Measurements from ENCODE around the gene KRT86. TPM values are rescaled to one million over a fixed set of nuclear protein-coding genes. Genes with fewer than 3 reads are reported as not detected.

The KRT86 gene
- total and polyA plus RNA-seq, 2 of the 8 experiments (the other 6 are each of a cell fraction or from before 2014, with no cell fraction given) = 0.12 TPM; not detected in 1

GRCh38 chr12:52293926-52294325, 19.5 kb downstream of the KRT86 start:
- H4K8ac ChIP-seq (ENCODE audit: extremely low read depth, insufficient read depth, low read length) = no peak overlapping the region
- H4K20me1 ChIP-seq (replicated peaks in 1 of 2; ENCODE audit: control insufficient read depth in 1 of 2, insufficient read depth in 2 of 2, low read length in 2 of 2) = no peaks in the 10 kb centered on the region
- no peak overlapping the region for H3K4ac ChIP-seq (replicated peaks; ENCODE audit: insufficient read length, low read depth, low read length)
- POLR2A ChIA-PET (ENCODE audit: partially characterized antibody) = no interaction called here
- no peak overlapping the region for H3K14ac ChIP-seq (ENCODE audit: insufficient read length)
- no peak overlapping the region for H3K23ac ChIP-seq (ENCODE audit: insufficient read length)
- no peak overlapping the region for H3K18ac ChIP-seq (ENCODE audit: extremely low read depth, low read length)
- H3K9ac ChIP-seq (replicated peaks in 1 of 4; ENCODE audit: extremely low read depth in 1 of 4, low read depth in 3 of 4, low read length in 3 of 4) = no peak overlapping the region
- H3K4me3 ChIP-seq (ENCODE audit: extremely low read depth in 1 of 4, insufficient read depth in 2 of 4, low read depth in 3 of 4, low read length in 4 of 4) = no peak overlapping the region
- no peaks in the 10 kb centered on the region for H3K9me3 ChIP-seq (ENCODE audit: insufficient read depth in 2 of 2, low read depth in 1 of 2, low read length in 1 of 2)
- 0 out of 7 replicates have a peak, but pooled peaks cover 0 to 2% (median 0%) of the 10 kb centered on the region in 4 experiments for H3K4me1 ChIP-seq (replicated peaks in 1 of 4; ENCODE audit: control insufficient read depth in 3 of 4, insufficient read depth in 4 of 4, low read length in 3 of 4)
- no peaks in the 10 kb centered on the region for H3K79me1 ChIP-seq (ENCODE audit: low read depth, low read length)
- no peak overlapping the region for H3K27ac ChIP-seq (ENCODE audit: low read depth, low read length)
- TF ChIP-seq ZNF274 (IDR thresholded peaks at IDR 0.05; ENCODE audit: borderline replicate concordance, extremely low read depth, low read length) (no peak), ATF3 (IDR thresholded peaks at IDR 0.05; ENCODE audit: insufficient read depth, low read depth, low read length) (no peak), CEBPB (IDR thresholded peaks at IDR 0.05; ENCODE audit: low read depth, low read length) (no peak), ASH2L (IDR thresholded peaks at IDR 0.05; ENCODE audit: low read length) (no peak), TAF7 (optimal IDR thresholded peaks at IDR 0.05; ENCODE audit: borderline replicate concordance, low read depth, low read length) (no peak), SUZ12 (IDR thresholded peaks at IDR 0.05; ENCODE audit: low read length) (no peak), NRF1 (IDR thresholded peaks at IDR 0.05; ENCODE audit: low read depth, low read length) (no peak), RXRA (IDR thresholded peaks at IDR 0.05; ENCODE audit: insufficient read depth, low read depth, low read length) (no peak), TCF12 (IDR thresholded peaks at IDR 0.05; ENCODE audit: low read depth, low read length) (no peak), TBP (IDR thresholded peaks at IDR 0.05; ENCODE audit: low read depth, low read length) (no peak), RFX5 (IDR thresholded peaks at IDR 0.05; ENCODE audit: borderline replicate concordance, low read depth, low read length) (no peak)
- H2BK15ac ChIP-seq (ENCODE audit: low read length) = no peak overlapping the region
- no peak overlapping the region for H4K91ac ChIP-seq (replicated peaks; ENCODE audit: insufficient read length, low read length)
- no peak overlapping the region for H2BK5ac ChIP-seq (ENCODE audit: low read depth, low read length)
- H2BK120ac ChIP-seq (replicated peaks; ENCODE audit: low read depth, low read length) = no peak overlapping the region
- H2BK12ac ChIP-seq (ENCODE audit: low read depth, low read length) = no peak overlapping the region
- H2AK5ac ChIP-seq (ENCODE audit: low read depth, low read length) = no peak overlapping the region
- H3K56ac ChIP-seq (replicated peaks; ENCODE audit: insufficient read length, low read depth, low read length) = no peak overlapping the region
- H3K79me2 ChIP-seq (ENCODE audit: control insufficient read depth in 1 of 2, insufficient read depth in 2 of 2, low read length in 2 of 2) = no peaks in the 10 kb centered on the region
- H2AFZ ChIP-seq (ENCODE audit: low read length) = no peak overlapping the region
- H4K5ac ChIP-seq (ENCODE audit: insufficient read length, low read depth, low read length) = no peak overlapping the region
- no peaks in the 10 kb centered on the region for H3K23me2 ChIP-seq (ENCODE audit: low read depth, low read length)
- DNase-seq (ENCODE audit: low read depth in 1 of 2, low spot score in 2 of 2) = no peak
- no peaks in the 10 kb centered on the region; a peak in 1 of 7 replicates for H3K27me3 ChIP-seq (replicated peaks in 1 of 4; ENCODE audit: control insufficient read depth in 3 of 4, extremely low read depth in 1 of 4, insufficient read depth in 3 of 4, low read length in 3 of 4)
- H2BK20ac ChIP-seq (ENCODE audit: low read length) = no peak overlapping the region
- CTCF ChIA-PET (ENCODE audit: partially characterized antibody) = interaction anchor here (0.9 to 4.9 kb wide), 9 partner anchors 7 to 137 kb away, joined by 3 to 36 read pairs (median 6); no protein-coding TSS in a partner anchor
- FAIRE-seq = no peak
- no peak overlapping the region for H3K4me2 ChIP-seq (ENCODE audit: insufficient read depth in 1 of 2, low read depth in 2 of 2, low read length in 2 of 2)
- no peaks in the 10 kb centered on the region for H3K36me3 ChIP-seq (ENCODE audit: control insufficient read depth in 2 of 4, insufficient read depth in 4 of 4, low read length in 3 of 4)
- 87% methylated on average over 1 of the region's 1 CpG; no CpG with 5 or more reads in 1 of the 2 experiments for WGBS, 2 experiments (ENCODE audit: extremely low coverage in 1 of 2, insufficient coverage in 1 of 2, insufficient read length in 1 of 2, insufficient replicate concordance in 2 of 2, low coverage in 1 of 2, low lambda C conversion rate in 2 of 2, missing lambda C conversion rate in 1 of 2)
